HL-60 (cell line): ENCODE data around the gene RGCC.

Experiments used
- POLR2AphosphoS5 ChIP-seq: IDR thresholded peaks from 2 replicates; pipeline ENCODE4 v1.6.1; 2012; ENCODE audit warnings: low read depth
- TF ChIP-seq, protein P1 (sequence below): IDR thresholded peaks from one replicate; pipeline ENCODE4 v1.5.1; 2011; ENCODE audit warnings: low read length, control low read depth, inconsistent platforms; ENCODE audit not compliant: insufficient read depth

DNA sequence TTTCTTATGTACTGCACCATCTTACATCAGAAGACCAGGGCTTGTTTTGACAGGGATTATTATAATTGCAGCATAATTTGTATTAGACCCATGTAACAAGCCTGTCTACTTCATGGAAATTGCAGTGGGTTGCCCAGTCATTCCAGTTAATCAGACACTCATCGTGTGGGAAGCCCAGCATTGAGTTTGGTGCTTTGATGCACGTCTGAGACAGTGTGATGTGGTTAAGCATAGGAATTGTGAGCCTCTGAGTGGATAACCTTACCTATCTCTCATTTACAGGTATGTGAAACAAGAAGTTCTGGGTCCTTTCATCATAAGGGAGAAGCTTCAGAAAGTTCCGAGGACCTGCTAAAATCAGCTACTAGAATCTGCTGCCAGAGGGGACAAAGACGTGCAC is 12.8 kb downstream of the RGCC start:
- TF ChIP-seq, protein P1, sequence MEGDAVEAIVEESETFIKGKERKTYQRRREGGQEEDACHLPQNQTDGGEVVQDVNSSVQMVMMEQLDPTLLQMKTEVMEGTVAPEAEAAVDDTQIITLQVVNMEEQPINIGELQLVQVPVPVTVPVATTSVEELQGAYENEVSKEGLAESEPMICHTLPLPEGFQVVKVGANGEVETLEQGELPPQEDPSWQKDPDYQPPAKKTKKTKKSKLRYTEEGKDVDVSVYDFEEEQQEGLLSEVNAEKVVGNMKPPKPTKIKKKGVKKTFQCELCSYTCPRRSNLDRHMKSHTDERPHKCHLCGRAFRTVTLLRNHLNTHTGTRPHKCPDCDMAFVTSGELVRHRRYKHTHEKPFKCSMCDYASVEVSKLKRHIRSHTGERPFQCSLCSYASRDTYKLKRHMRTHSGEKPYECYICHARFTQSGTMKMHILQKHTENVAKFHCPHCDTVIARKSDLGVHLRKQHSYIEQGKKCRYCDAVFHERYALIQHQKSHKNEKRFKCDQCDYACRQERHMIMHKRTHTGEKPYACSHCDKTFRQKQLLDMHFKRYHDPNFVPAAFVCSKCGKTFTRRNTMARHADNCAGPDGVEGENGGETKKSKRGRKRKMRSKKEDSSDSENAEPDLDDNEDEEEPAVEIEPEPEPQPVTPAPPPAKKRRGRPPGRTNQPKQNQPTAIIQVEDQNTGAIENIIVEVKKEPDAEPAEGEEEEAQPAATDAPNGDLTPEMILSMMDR: no peak
- TF ChIP-seq POLR2AphosphoS5: no peak
